HFFc6 (cell line): ENCODE results near the gene RFTN1. TPM values are rescaled to one million over a fixed set of nuclear protein-coding genes. Genes with fewer than 3 reads are reported as not detected.

Source experiments
- DNase-seq: peaks from one replicate; pipeline ENCODE4 v3.0.0-alpha.2; 2018
- H3K27ac Mint-ChIP-seq: 2 replicates; pipeline ENCODE4 v1.8.0; 2020; ENCODE audit warnings: mild to moderate bottlenecking, mixed read lengths
- H3K27me3 Mint-ChIP-seq: 2 replicates; pipeline ENCODE4 v1.8.0; 2021; ENCODE audit warnings: mild to moderate bottlenecking, moderate library complexity, mixed read lengths; ENCODE audit not compliant: insufficient read depth
- H3K36me3 Mint-ChIP-seq: 2 replicates; pipeline ENCODE4 v1.8.0; 2021; ENCODE audit warnings: low read depth, mixed read lengths
- H3K4me1 Mint-ChIP-seq: 2 replicates; pipeline ENCODE4 v1.8.0; 2020; ENCODE audit warnings: low read depth, mixed read lengths
- H3K4me3 Mint-ChIP-seq: 2 replicates; pipeline ENCODE4 v1.8.0; 2020; ENCODE audit warnings: mild to moderate bottlenecking, moderate library complexity, mixed read lengths
- H3K9me3 Mint-ChIP-seq: 2 replicates; pipeline ENCODE4 v1.8.0; 2020; ENCODE audit warnings: mild to moderate bottlenecking, mixed read lengths
- CTCF ChIP-seq: fragments of 200-600 bp; sonication (generic); IDR thresholded peaks from 2 replicates; pipeline ENCODE4 v1.5.0; 2021; ENCODE audit warnings: antibody characterized with exemption, mild to moderate bottlenecking
- total RNA-seq, 6 experiments: library from RNA; stranded (reverse); fragmentation: NEBNext Ultra II Directional; extraction: Animal tissue kit (Norgen Biotek cat#: 25700); gene quantifications; 2 replicates in 1 of 6; 3 replicates in 5 of 6; pipeline ENCODE4 v1.2.3, GENCODE V29; 2021

RFTN1 gene
- total RNA-seq, 6 experiments from 2014 or later = 53.4 to 62.4 (median 57.4) TPM

- no peak for TF ChIP-seq CTCF
- H3K9me3 Mint-ChIP-seq = no peaks in the 10 kb centered on the region
- peaks cover 30% of the 10 kb centered on the region for H3K36me3 Mint-ChIP-seq
Observed at GRCh38 chr3:16432714-16433113, 80.8 kb downstream of the RFTN1 start.

GRCh38 chr3:16430717-16431630 lies 82.5 kb downstream of the RFTN1 start:
- H3K27ac Mint-ChIP-seq = no peak overlapping the region
- peaks cover 48% of the 10 kb centered on the region for H3K4me1 Mint-ChIP-seq
- H3K9me3 Mint-ChIP-seq = no peaks in the 10 kb centered on the region
- no peak overlapping the region for H3K4me3 Mint-ChIP-seq
- no peak for TF ChIP-seq CTCF
- peaks cover 30% of the 10 kb centered on the region for H3K36me3 Mint-ChIP-seq
- DNase-seq = no peak
- no peaks in the 10 kb centered on the region; the same call in 1 of the 2 replicates for H3K27me3 Mint-ChIP-seq

More at GRCh38 chr3:16432714-16433113, 80.8 kb downstream of the RFTN1 start:
- DNase-seq = no peak
- Mint-ChIP-seq H3K4me3 (no peak overlapping the region), H3K27me3 (no peaks in the 10 kb centered on the region; the same call in 1 of the 2 replicates), H3K27ac (no peak overlapping the region), H3K4me1 (peaks cover 40% of the 10 kb centered on the region)

GRCh38 chr3:16429086-16429485 lies 84.4 kb downstream of the RFTN1 start:
- H3K9me3 Mint-ChIP-seq = no peaks in the 10 kb centered on the region
- no peak overlapping the region for H3K4me3 Mint-ChIP-seq
- no peaks in the 10 kb centered on the region for H3K27me3 Mint-ChIP-seq
- peak overlapping the region; percentile 24 for H3K27ac Mint-ChIP-seq
- no peak for TF ChIP-seq CTCF
- peaks cover 36% of the 10 kb centered on the region for H3K36me3 Mint-ChIP-seq
- DNase-seq = no peak
- H3K4me1 Mint-ChIP-seq = peaks cover 48% of the 10 kb centered on the region

- Mint-ChIP-seq H3K27ac (0 out of 2 replicates have a peak overlapping the region, but pooled peaks have one; percentile 13), H3K4me1 (peaks cover 48% of the 10 kb centered on the region), H3K4me3 (no peak overlapping the region), H3K27me3 (no peaks in the 10 kb centered on the region), H3K36me3 (peaks cover 36% of the 10 kb centered on the region), H3K9me3 (no peaks in the 10 kb centered on the region)
- no peak for DNase-seq
- TF ChIP-seq CTCF = no peak
Observed at GRCh38 chr3:16428612-16429011, 84.9 kb downstream of the RFTN1 start.

GRCh38 chr3:16427103-16427965 lies 86.2 kb downstream of the RFTN1 start:
- Mint-ChIP-seq H3K27ac (peak overlapping the region; percentile 84), H3K36me3 (peaks cover 27% of the 10 kb centered on the region), H3K4me1 (peaks cover 48% of the 10 kb centered on the region), H3K9me3 (no peaks in the 10 kb centered on the region), H3K27me3 (no peaks in the 10 kb centered on the region), H3K4me3 (peak overlapping the region; percentile 13)
- TF ChIP-seq CTCF = no peak
- peak; percentile 84 for DNase-seq
